B cell (primary cell): Measurements from ENCODE around the gene SERGEF. TPM values are rescaled to one million over a fixed set of nuclear protein-coding genes. Genes with fewer than 3 reads are reported as not detected.

Experiments
- ATAC-seq: fragments of 200-7000 bp; cut with Tn5 transposase; one replicate; pipeline ENCODE4 v1.10.0; 2021; ENCODE audit warnings: low read depth, mild to moderate bottlenecking, moderate number of reproducible peaks, moderate library complexity
- CTCF ChIA-PET: fragments of 350-600 bp; sonication (Branson Sonifier 250); formaldehyde crosslinking; loops from one replicate; lab custom pipeline; 2021; ENCODE audit warnings: antibody characterized with exemption, inconsistent platforms; lab: Charles Lee
- POLR2A ChIA-PET: fragments of 350-600 bp; sonication (Branson Sonifier 250); formaldehyde crosslinking; loops from one replicate; lab custom pipeline; 2021; ENCODE audit warnings: antibody characterized with exemption; lab: Charles Lee
- DNase-seq: peaks from one replicate; pipeline ENCODE4 v3.0.0; 2013
- H2AFZ ChIP-seq: 2 replicates; pipeline ENCODE4 v1.6.1; 2012; ENCODE audit warnings: mild to moderate bottlenecking, low read depth, low read length; ENCODE audit not compliant: insufficient read depth, poor library complexity, severe bottlenecking
- H3K27ac ChIP-seq, 2 donors: 1 replicate in 1 of 2; 2 replicates in 1 of 2; pipeline ENCODE4 v1.5.1; 2012 to 2013; ENCODE audit warnings: low read length in 2 of 2, mild to moderate bottlenecking in 2 of 2, moderate library complexity in 1 of 2
- H3K27me3 ChIP-seq, 4 experiments: fragments of 200-600 bp in 1 of 4; sonication (generic) in 1 of 4; replicated peaks in 1 of 4; 1 replicate in 2 of 4; 2 replicates in 2 of 4; pipeline versions ENCODE4 v1.6.1 to v1.7.0; 2013 to 2016; ENCODE audit warnings: low read length in 3 of 4, mild to moderate bottlenecking in 2 of 4, mixed read lengths in 1 of 4, moderate library complexity in 1 of 4; ENCODE audit not compliant: insufficient read depth in 4 of 4, control insufficient read depth in 3 of 4; ENCODE audit errors: control extremely low read depth in 1 of 4
- H3K36me3 ChIP-seq, 2 experiments: replicated peaks in 1 of 2; 1 replicate in 1 of 2; 2 replicates in 1 of 2; pipeline versions ENCODE4 v1.6.1 to v1.7.1; 2013; ENCODE audit warnings: low read length in 1 of 2; ENCODE audit not compliant: insufficient read depth in 2 of 2, control insufficient read depth in 1 of 2; ENCODE audit errors: control extremely low read depth in 1 of 2, extremely low read depth in 1 of 2
- H3K4me1 ChIP-seq, 2 donors: fragments of 200-600 bp in 1 of 2; sonication (generic) in 1 of 2; 1 replicate in 1 of 2; 2 replicates in 1 of 2; pipeline versions ENCODE4 v1.5.1 to v1.6.1; 2013 to 2017; ENCODE audit warnings: low read length in 2 of 2; ENCODE audit not compliant: control insufficient read depth in 2 of 2, insufficient read depth in 2 of 2
- H3K4me2 ChIP-seq: replicated peaks from 2 replicates; pipeline ENCODE3; 2012; ENCODE audit warnings: mild to moderate bottlenecking, low read depth, low read length; ENCODE audit not compliant: poor library complexity, severe bottlenecking
- H3K4me3 ChIP-seq, 5 experiments: fragments of 200-600 bp in 1 of 5; sonication (generic) in 1 of 5; 1 replicate in 3 of 5; 2 replicates in 2 of 5; pipeline versions ENCODE4 v1.5.1 to v1.7.0; 2011 to 2016; ENCODE audit warnings: low read length in 4 of 5, mild to moderate bottlenecking in 4 of 5, low read depth in 2 of 5, control low read depth in 1 of 5, moderate library complexity in 1 of 5; ENCODE audit not compliant: insufficient read depth in 1 of 5; ENCODE audit errors: control extremely low read depth in 1 of 5, extremely low read depth in 1 of 5
- H3K79me2 ChIP-seq: fragments of 200-600 bp; sonication (generic); one replicate; pipeline ENCODE4 v1.6.0; 2016; ENCODE audit warnings: low read length; ENCODE audit not compliant: control insufficient read depth, insufficient read depth
- H3K9ac ChIP-seq: fragments of 200-600 bp; sonication (generic); 2 replicates; pipeline ENCODE4 v1.6.1; 2017; ENCODE audit warnings: mild to moderate bottlenecking, low read length, moderate library complexity
- H3K9me3 ChIP-seq, 3 donors: one replicate each; pipeline versions ENCODE4 v1.6.1 to v1.7.1; 2013; ENCODE audit warnings: low read length in 2 of 3; ENCODE audit not compliant: control insufficient read depth in 2 of 3, insufficient read depth in 1 of 3; ENCODE audit errors: control extremely low read depth in 1 of 3
- H4K20me1 ChIP-seq: 2 replicates; pipeline ENCODE4 v1.6.0; 2012; ENCODE audit warnings: mild to moderate bottlenecking, low read length; ENCODE audit not compliant: insufficient read depth, control insufficient read depth, poor library complexity, severe bottlenecking
- H3K27ac Mint-ChIP-seq: one replicate; pipeline ENCODE4 v1.8.0; 2021; ENCODE audit warnings: mixed read lengths
- H3K27me3 Mint-ChIP-seq: one replicate; pipeline ENCODE4 v1.8.0; 2021; ENCODE audit warnings: mixed read lengths
- H3K4me1 Mint-ChIP-seq: one replicate; pipeline ENCODE4 v1.8.0; 2021; ENCODE audit warnings: mixed read lengths
- H3K4me3 Mint-ChIP-seq: one replicate; pipeline ENCODE4 v1.8.0; 2021; ENCODE audit warnings: mixed read lengths
- H3K9me3 Mint-ChIP-seq: one replicate; pipeline ENCODE4 v1.8.0; 2022; ENCODE audit warnings: mixed read lengths; ENCODE audit not compliant: insufficient read depth
- EZH2 ChIP-seq: IDR thresholded peaks from 2 replicates; pipeline ENCODE4 v1.6.1; 2012; ENCODE audit warnings: borderline replicate concordance, low read depth, mild to moderate bottlenecking, moderate library complexity, low read length; ENCODE audit not compliant: insufficient read depth, poor library complexity, severe bottlenecking
- WGBS: methylation state at CpG from one replicate; pipeline ENCODE4 v1.1.5; 2013; ENCODE audit warnings: missing lambda C conversion rate; ENCODE audit not compliant: insufficient coverage; 5-methylcytosine and 5-hydroxymethylcytosine counted together
- intact Hi-C: fragments of 100-400 bp; cut with micrococcal nuclease; formaldehyde crosslinking; loops from one replicate; pipeline ENCODE4 v1.10.0; 2022
- polyA plus RNA-seq: library from polyadenylated mRNA; depleted of rRNA; stranded (reverse); fragments of >200 nt; gene quantifications from 2 replicates; pipeline ENCODE4 v1.2.3, GENCODE V29; 2012
- total RNA-seq, 2 donors: library from RNA; stranded (reverse); fragments of 120-200 nt in 1 of 2; gene quantifications; 1 replicate in 1 of 2; 2 replicates in 1 of 2; pipeline versions ENCODE4 v1.2.3 to v1.2.4, GENCODE V29; 2013 to 2022
- TF ChIP-seq, protein P1 (sequence below): fragments of 200-600 bp; IDR thresholded peaks from one replicate; pipeline ENCODE4 v1.8.0; 2022; ENCODE audit warnings: antibody characterized with exemption, mild to moderate bottlenecking

The SERGEF gene
- total and polyA plus RNA-seq, 2 donors (not counting 1 experiment from before 2014, with no cell fraction given): 24.2 to 54.3 TPM

DNA sequence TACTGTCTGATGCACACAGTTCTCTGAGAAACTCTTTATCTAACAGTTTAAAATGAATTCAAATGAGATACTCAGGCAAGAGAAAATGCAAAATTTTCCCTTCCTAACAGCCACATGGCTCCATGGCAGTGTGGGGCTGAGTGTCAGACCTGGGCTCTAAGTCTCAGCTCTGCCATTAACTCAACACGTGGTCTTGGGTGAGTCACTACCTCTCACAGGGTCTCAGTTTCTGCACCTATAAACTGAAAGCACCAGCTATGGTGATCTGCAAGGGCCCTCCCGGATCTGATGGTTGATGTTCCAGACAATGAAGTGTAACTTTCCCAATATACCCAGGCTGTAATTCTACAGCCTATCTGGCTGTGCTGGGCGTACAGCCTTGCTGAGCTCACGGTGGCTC, 207.8 kb downstream of the SERGEF start:
- no peak overlapping the region for H3K27ac Mint-ChIP-seq
- 97% methylated on average over 3 of the region's 4 CpGs for WGBS
- H3K4me2 ChIP-seq: no peak overlapping the region

DNA sequence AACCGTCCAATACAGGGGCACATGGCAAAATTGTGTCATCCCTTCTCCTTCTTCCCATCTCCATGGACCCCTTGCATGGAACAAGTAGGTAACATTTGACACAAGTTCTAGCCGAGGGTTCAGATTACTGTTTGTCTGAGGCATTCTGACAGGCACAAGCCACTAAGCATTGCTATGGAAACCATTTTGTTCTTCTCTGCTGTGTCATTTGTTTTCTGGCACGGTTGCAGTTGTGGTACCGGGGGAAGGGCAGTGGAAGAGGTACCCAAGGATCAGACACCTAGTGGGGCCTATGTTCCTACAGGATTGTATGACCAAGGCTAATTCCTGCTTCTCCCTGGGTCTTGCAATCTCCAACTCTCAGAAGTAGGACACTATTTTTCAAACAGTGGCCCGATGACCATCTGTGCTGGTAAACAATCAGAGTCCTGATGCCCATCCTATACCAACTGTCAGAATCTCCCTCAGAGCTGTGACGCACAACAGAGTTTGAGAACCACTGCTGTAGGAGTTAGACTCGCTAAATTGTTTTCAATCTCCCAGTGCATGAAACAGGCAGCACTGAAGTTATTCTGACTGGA, 209.0 kb downstream of the SERGEF start:
- TF ChIP-seq EZH2: no peak
- TF ChIP-seq, protein P1, sequence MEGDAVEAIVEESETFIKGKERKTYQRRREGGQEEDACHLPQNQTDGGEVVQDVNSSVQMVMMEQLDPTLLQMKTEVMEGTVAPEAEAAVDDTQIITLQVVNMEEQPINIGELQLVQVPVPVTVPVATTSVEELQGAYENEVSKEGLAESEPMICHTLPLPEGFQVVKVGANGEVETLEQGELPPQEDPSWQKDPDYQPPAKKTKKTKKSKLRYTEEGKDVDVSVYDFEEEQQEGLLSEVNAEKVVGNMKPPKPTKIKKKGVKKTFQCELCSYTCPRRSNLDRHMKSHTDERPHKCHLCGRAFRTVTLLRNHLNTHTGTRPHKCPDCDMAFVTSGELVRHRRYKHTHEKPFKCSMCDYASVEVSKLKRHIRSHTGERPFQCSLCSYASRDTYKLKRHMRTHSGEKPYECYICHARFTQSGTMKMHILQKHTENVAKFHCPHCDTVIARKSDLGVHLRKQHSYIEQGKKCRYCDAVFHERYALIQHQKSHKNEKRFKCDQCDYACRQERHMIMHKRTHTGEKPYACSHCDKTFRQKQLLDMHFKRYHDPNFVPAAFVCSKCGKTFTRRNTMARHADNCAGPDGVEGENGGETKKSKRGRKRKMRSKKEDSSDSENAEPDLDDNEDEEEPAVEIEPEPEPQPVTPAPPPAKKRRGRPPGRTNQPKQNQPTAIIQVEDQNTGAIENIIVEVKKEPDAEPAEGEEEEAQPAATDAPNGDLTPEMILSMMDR: no peak
- ChIA-PET CTCF (no interaction called here), POLR2A (no interaction called here)
- H2AFZ ChIP-seq: no peak overlapping the region
- 93% methylated on average over 7 of the region's 7 CpGs for WGBS
- H3K4me3 Mint-ChIP-seq: no peak overlapping the region
- no peak overlapping the region for H3K9ac ChIP-seq
- no peaks in the 10 kb centered on the region for H3K27me3 ChIP-seq
- H3K36me3 ChIP-seq: no peaks in the 10 kb centered on the region
- DNase-seq (no peak), ATAC-seq (no peak)
- H3K4me1 ChIP-seq: no peaks in the 10 kb centered on the region
- H3K27me3 Mint-ChIP-seq: no peaks in the 10 kb centered on the region
- no peaks in the 10 kb centered on the region for H3K4me1 Mint-ChIP-seq
- H3K27ac ChIP-seq: no peak overlapping the region
- no peak overlapping the region for H3K4me3 ChIP-seq
- H3K27ac Mint-ChIP-seq: no peak overlapping the region
- H3K9me3 Mint-ChIP-seq: no peaks in the 10 kb centered on the region
- no peaks in the 10 kb centered on the region for H3K9me3 ChIP-seq
- no peaks in the 10 kb centered on the region for H4K20me1 ChIP-seq
- no peak overlapping the region for H3K4me2 ChIP-seq
- no peaks in the 10 kb centered on the region for H3K79me2 ChIP-seq
- intact Hi-C loops: no loop called here

More for the DNA sequence above, 207.8 kb downstream of the SERGEF start:
- Histone ChIP-seq H3K79me2 (no peaks in the 10 kb centered on the region), H3K9ac (no peak overlapping the region), H2AFZ (no peak overlapping the region), H3K9me3 (no peaks in the 10 kb centered on the region), H3K4me1 (no peaks in the 10 kb centered on the region), H3K27ac (no peak overlapping the region), H3K27me3 (no peaks in the 10 kb centered on the region), H3K4me3 (no peak overlapping the region), H3K36me3 (no peaks in the 10 kb centered on the region), H4K20me1 (no peaks in the 10 kb centered on the region)
- CTCF ChIA-PET: no interaction called here
- TF ChIP-seq, protein P1: no peak
- no peak for TF ChIP-seq EZH2
- POLR2A ChIA-PET: no interaction called here
- intact Hi-C loops: no loop called here
- Mint-ChIP-seq H3K4me3 (no peak overlapping the region), H3K27me3 (no peaks in the 10 kb centered on the region), H3K4me1 (no peaks in the 10 kb centered on the region), H3K9me3 (no peaks in the 10 kb centered on the region)
- DNase-seq (no peak), ATAC-seq (no peak)
